ENCODE measurements around the gene MRPL57. TPM values are rescaled to one million over a fixed set of nuclear protein-coding genes. Genes with fewer than 3 reads are reported as not detected.

The MRPL57 gene
- total and polyA plus RNA-seq, 2 of the 8 experiments (the other 6 are each of a cell fraction or from before 2014, with no cell fraction given) = 29.9 to 34.1 TPM

DNA sequence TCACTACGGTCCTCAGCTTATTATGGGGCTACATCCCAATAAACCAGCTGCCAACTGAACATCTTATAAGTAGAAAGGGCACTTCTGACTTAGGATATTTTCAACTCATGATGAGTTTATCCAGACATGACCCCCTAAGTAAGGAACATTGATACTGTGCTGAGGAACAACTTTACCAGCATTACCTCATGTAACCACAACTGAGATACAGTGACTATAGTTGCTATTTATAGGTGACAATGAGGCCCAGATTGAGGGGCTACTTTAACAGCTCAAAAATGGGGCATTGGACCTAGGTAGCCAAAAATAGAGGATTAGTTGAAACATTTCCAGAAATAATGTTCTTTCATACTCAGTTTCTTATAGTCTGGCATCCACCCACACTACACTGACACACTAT is 26.9 kb upstream of the MRPL57 start (continued):
- TF ChIP-seq SUZ12 (IDR thresholded peaks at IDR 0.05; ENCODE audit: low read length) (no peak), TEAD4 (IDR thresholded peaks at IDR 0.05; ENCODE audit: low read depth, low read length) (no peak), SIN3A (conservative IDR thresholded peaks at IDR 0.05 in 1 of 2, IDR thresholded peaks at IDR 0.05 in 1 of 2; ENCODE audit: low read depth in 1 of 2, low read length in 2 of 2) (no peak), CBX5 (IDR thresholded peaks at IDR 0.05; ENCODE audit: low read depth, low read length) (no peak), MAX (IDR thresholded peaks at IDR 0.05) (no peak), GABPA (IDR thresholded peaks at IDR 0.05; ENCODE audit: borderline replicate concordance, insufficient read depth, low read length) (no peak), TBP (IDR thresholded peaks at IDR 0.05; ENCODE audit: low read depth, low read length) (no peak)

Measured in H1 (cell line).